ENCODE data around the gene DNAJC7.

DNA sequence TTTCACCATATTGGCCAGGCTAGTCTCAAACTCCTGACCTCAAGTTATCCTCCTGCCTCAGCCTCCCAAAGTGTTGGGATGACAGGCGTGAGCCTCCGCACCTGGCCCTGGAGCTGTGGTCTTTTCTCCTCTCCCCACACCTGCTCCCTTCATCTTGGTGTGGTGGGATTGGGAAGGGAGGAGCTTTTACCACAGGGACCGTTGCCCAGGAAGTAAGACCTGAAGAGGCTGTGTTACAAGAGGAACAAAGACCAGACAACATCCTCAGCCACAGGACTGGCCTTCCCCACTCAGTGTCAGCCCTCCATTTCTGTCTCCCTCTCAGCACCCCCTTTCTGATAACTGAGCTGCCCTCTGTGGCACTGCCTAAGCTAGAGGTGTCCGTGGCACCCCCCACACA, 42.6 kb upstream of the DNAJC7 start:
- no peak for TF ChIP-seq EZH2 (optimal IDR thresholded peaks at IDR 0.05; ENCODE audit: low read depth, low read length)
- TF ChIP-seq, protein P1, sequence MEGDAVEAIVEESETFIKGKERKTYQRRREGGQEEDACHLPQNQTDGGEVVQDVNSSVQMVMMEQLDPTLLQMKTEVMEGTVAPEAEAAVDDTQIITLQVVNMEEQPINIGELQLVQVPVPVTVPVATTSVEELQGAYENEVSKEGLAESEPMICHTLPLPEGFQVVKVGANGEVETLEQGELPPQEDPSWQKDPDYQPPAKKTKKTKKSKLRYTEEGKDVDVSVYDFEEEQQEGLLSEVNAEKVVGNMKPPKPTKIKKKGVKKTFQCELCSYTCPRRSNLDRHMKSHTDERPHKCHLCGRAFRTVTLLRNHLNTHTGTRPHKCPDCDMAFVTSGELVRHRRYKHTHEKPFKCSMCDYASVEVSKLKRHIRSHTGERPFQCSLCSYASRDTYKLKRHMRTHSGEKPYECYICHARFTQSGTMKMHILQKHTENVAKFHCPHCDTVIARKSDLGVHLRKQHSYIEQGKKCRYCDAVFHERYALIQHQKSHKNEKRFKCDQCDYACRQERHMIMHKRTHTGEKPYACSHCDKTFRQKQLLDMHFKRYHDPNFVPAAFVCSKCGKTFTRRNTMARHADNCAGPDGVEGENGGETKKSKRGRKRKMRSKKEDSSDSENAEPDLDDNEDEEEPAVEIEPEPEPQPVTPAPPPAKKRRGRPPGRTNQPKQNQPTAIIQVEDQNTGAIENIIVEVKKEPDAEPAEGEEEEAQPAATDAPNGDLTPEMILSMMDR (IDR thresholded peaks at IDR 0.05; ENCODE audit: low read length), result no peak
